AG10803 (cell line): ENCODE data around the gene RAB31.

Experiments used
- DNase-seq: peaks from one replicate; pipeline ENCODE4 v3.0.0; 2010; ENCODE audit warnings: low read depth
- H3K4me3 ChIP-seq: 2 replicates; pipeline ENCODE4 v1.5.1; 2011; ENCODE audit warnings: mild to moderate bottlenecking, low read length, control low read depth
- CTCF ChIP-seq: conservative IDR thresholded peaks from 2 replicates; pipeline ENCODE4 v1.5.1; 2011; ENCODE audit warnings: mild to moderate bottlenecking, low read length, control low read depth, inconsistent platforms

Gene RAB31

GRCh38 chr18:9714266-9715087 lies 6.4 kb downstream of the RAB31 start:
- TF ChIP-seq CTCF, result no peak
- DNase-seq, result no peak
- no peak overlapping the region for H3K4me3 ChIP-seq

GRCh38 chr18:9715088-9715343 lies 6.9 kb downstream of the RAB31 start:
- H3K4me3 ChIP-seq, result no peak overlapping the region
- no peak for TF ChIP-seq CTCF
- DNase-seq, result no peak

GRCh38 chr18:9715978-9716774 lies 8.1 kb downstream of the RAB31 start:
- TF ChIP-seq CTCF, result no peak
- no peak overlapping the region for H3K4me3 ChIP-seq
- no peak for DNase-seq

- H3K4me3 ChIP-seq, result no peak overlapping the region
- TF ChIP-seq CTCF, result no peak
- no peak for DNase-seq
Measured at GRCh38 chr18:9716780-9717563, 8.9 kb downstream of the RAB31 start.

- H3K4me3 ChIP-seq, result peak overlapping the region; percentile 40
- DNase-seq, result peak; percentile 69
- no peak for TF ChIP-seq CTCF
Measured at GRCh38 chr18:9719421-9719981, 11.4 kb downstream of the RAB31 start.

- H3K4me3 ChIP-seq, result no peak overlapping the region
- no peak for DNase-seq
- no peak for TF ChIP-seq CTCF
Measured at GRCh38 chr18:9720327-9720726, 12.2 kb downstream of the RAB31 start.
